GM21447 (cell line): ENCODE data around the gene CXCL14.

Source experiments
- ATAC-seq: cut with Tn5 transposase; IDR thresholded peaks from one replicate; pipeline ENCODE4 v1.9.1; 2021; ENCODE audit not compliant: unreplicated experiment

Gene CXCL14

GRCh38 chr5:135578685-135579341 lies at the start of gene CXCL14:
Gene CXCL14, minus strand, starts transcription at chr5:135578991. Its CDS starts 213 bp downstream, at chr5:135578778.
- ATAC-seq: no peak

- ATAC-seq: no peak
Observed at GRCh38 chr5:135626636-135627035, 47.8 kb upstream of the CXCL14 start.

- ATAC-seq: no peak
Observed at GRCh38 chr5:135625961-135626360, 47.2 kb upstream of the CXCL14 start.

- no peak for ATAC-seq
Observed at GRCh38 chr5:135625486-135625885, 46.7 kb upstream of the CXCL14 start.

GRCh38 chr5:135625061-135625460 lies 46.3 kb upstream of the CXCL14 start:
- ATAC-seq: no peak

- no peak for ATAC-seq
Observed at GRCh38 chr5:135623186-135623715, 44.5 kb upstream of the CXCL14 start.

GRCh38 chr5:135615581-135616260 lies 36.9 kb upstream of the CXCL14 start:
- no peak for ATAC-seq

GRCh38 chr5:135615171-135615570 lies 36.4 kb upstream of the CXCL14 start:
- no peak for ATAC-seq

- ATAC-seq: no peak
Observed at GRCh38 chr5:135609981-135610380, 31.2 kb upstream of the CXCL14 start.

GRCh38 chr5:135608761-135609443 lies 30.1 kb upstream of the CXCL14 start:
- no peak for ATAC-seq

GRCh38 chr5:135608361-135608760 lies 29.6 kb upstream of the CXCL14 start:
- no peak for ATAC-seq

GRCh38 chr5:135606431-135606830 lies 27.6 kb upstream of the CXCL14 start:
- ATAC-seq: no peak

- ATAC-seq: no peak
Observed at GRCh38 chr5:135605221-135605620, 26.4 kb upstream of the CXCL14 start.

- no peak for ATAC-seq
Observed at GRCh38 chr5:135604056-135604455, 25.3 kb upstream of the CXCL14 start.

- no peak for ATAC-seq
Observed at GRCh38 chr5:135602882-135603721, 24.3 kb upstream of the CXCL14 start.

- no peak for ATAC-seq
Observed at GRCh38 chr5:135601466-135601865, 22.7 kb upstream of the CXCL14 start.

GRCh38 chr5:135600971-135601381 lies 22.2 kb upstream of the CXCL14 start:
- ATAC-seq: no peak

- ATAC-seq: no peak
Observed at GRCh38 chr5:135600152-135600570, 21.4 kb upstream of the CXCL14 start.

- ATAC-seq: no peak
Observed at GRCh38 chr5:135599421-135600151, 20.8 kb upstream of the CXCL14 start.

- ATAC-seq: no peak
Observed at GRCh38 chr5:135598691-135599395, 20.1 kb upstream of the CXCL14 start.
